ENCODE data around the gene FSIP2.
A peak's percentile ranks its signal among the peaks of the same experiment; 100 is the strongest.

The FSIP2 gene

DNA sequence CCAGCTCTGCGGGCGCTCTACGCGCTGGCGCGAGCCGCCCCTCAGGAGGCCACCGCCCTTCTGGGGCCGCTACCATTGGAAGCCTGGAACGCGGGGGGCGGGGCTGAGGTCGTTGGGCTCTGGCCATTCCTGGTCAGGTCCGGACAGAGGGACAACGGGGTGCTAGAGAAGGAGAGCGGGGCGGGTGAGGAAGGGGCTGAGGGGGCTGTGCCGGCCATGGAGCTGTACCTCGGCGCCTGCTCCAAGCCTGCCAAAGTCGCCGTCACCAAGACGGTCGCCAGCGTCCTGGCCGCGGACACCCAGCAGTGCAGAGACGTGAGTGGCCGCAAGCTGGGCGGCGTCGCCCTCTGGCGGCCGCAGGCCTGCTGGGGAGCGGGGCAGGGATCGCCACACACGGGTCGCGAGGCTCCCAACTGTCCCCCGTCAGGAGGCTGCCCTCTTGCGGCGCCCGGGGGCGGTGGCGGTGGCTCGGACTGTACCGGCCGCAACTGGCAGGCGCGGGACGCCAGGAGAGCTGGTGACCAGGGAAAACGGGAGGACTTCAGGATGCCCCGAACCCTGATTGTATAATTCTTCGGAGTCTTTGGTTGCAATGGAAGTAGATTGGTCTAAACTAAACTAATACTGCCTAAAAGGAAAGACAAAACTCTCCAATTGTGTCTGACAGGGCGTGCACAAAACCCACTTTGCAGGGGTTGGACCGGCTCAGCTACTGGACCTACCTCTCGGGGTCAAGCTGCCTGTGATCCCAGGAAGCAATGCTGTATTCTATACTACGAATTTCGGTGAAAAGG is at the start of gene FSIP2:
Gene FSIP2, plus strand, starts transcription at position 126 of the 794 bp plus-strand sequence. Its CDS starts 91 bp downstream, at position 217.
- peak; percentile 73 for DNase-seq (ENCODE audit: insufficient read length, low spot score)
- peak; percentile 88 for FAIRE-seq

GRCh38 chr2:185689906-185690539 is 48.6 kb upstream of the FSIP2 start:
- no peak for FAIRE-seq
- DNase-seq (ENCODE audit: insufficient read length, low spot score) = no peak

- no peak for FAIRE-seq
- no peak for DNase-seq (ENCODE audit: insufficient read length, low spot score)
Measured at GRCh38 chr2:185695711-185696235, 42.8 kb upstream of the FSIP2 start.

GRCh38 chr2:185700883-185701282 is 37.7 kb upstream of the FSIP2 start:
- no peak for FAIRE-seq
- DNase-seq (ENCODE audit: insufficient read length, low spot score) = no peak

DNA sequence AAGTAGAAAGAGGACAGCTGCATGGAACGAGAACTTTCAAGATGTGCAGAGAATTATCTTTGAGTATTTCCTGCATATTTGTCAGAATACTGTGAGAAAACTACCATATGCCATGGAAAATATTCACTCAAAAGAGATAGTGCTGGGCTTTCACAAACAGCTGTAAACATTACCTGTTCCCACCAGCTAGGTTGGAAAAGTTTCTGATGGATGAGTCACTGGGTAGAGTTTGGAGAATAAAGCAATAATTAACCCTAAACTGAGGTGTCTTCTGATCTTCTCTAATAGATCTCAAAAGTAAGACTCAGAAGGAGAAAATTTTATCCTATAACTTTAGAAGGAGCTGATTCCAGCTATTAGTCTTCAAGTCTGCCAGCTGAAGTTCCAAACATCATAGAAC is 3.9 kb upstream of the FSIP2 start:
- no peak for FAIRE-seq
- no peak for DNase-seq (ENCODE audit: insufficient read length, low spot score)

DNA sequence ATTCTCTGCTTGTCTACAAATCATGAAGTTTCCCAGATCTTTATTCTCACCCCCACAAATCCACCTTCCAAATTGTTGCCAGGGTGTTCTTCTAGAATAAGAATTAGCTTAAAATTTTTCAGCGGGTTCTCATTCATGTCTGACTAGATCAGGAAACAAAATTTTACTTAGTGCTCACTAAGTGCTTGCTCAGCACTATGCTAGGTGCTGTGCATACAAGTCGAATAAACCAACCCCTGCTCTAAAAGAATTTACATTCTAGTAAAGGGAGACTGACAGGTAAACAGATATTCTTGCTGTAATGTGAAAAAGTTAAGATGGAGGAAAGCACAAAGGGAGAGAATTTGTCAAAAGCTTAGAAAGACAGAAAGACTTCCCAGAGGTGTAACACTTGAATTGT is 2.4 kb upstream of the FSIP2 start:
- no peak for FAIRE-seq

GRCh38 chr2:185745864-185746859 is 7.6 kb downstream of the FSIP2 start:
- FAIRE-seq (no peak), DNase-seq (ENCODE audit: insufficient read length, low spot score) (no peak)

More for the DNA sequence above, 2.4 kb upstream of the FSIP2 start:
- DNase-seq (ENCODE audit: insufficient read length, low spot score) = no peak

DNA sequence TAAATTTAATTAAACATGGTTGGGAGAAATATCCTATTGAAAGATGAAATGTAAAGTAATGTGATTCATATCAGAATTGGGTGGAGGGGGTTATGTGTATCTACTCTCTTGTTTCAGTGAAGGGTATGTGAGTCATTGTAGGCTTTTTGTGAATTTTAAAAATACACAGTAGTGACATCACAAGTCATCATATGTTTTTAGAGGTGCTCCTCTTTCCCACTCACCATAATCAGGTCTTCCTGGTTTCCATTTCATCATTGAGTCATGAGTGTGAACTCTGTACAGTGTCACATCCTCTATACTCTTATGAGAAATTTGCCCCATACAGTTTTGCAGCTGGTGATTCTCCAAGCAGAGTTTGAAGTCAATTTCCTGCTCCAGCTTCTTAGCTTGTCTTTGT is 18.8 kb downstream of the FSIP2 start:
- DNase-seq (ENCODE audit: insufficient read length, low spot score) (no peak), FAIRE-seq (no peak)

DNA sequence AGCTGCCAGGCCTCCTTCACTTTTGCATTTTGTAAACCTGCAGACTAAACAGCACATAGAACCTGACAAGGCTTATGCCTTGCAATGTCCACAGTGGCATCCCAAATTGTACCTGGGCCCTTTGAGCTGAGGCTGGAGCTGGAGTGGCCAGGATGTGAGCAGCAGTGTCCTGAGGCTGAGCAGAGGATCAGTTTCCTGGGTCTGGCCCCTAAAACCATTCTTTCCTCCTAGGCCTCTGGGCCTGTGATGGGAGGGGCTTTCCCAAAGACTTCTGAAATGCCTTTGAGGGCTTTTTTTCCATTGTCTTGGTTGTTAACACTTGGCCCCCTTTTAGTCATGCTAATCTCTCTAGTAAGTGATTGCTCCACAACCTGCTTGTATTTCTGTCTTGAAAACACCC is 32.8 kb downstream of the FSIP2 start:
- FAIRE-seq (no peak), DNase-seq (ENCODE audit: insufficient read length, low spot score) (no peak)

DNA sequence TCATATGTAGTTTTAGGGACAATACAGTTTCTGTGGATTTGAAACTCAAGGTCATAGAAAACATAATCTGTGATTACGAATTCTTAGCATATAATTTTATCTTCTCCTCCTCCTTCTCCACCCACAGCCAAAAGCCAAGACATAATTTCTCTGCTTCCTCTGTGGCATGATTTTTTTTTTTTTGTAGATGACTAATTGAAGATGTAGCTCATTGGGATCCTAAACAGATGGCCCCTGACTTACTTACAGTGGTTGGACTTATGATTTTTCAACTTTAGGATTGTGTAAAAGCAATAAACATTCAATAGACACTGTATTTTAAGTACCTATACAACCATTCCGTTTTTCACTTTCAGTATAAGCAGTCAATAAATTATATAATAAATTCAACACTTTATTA is 42.3 kb downstream of the FSIP2 start:
- DNase-seq (ENCODE audit: insufficient read length, low spot score) = no peak
- FAIRE-seq = no peak

DNA sequence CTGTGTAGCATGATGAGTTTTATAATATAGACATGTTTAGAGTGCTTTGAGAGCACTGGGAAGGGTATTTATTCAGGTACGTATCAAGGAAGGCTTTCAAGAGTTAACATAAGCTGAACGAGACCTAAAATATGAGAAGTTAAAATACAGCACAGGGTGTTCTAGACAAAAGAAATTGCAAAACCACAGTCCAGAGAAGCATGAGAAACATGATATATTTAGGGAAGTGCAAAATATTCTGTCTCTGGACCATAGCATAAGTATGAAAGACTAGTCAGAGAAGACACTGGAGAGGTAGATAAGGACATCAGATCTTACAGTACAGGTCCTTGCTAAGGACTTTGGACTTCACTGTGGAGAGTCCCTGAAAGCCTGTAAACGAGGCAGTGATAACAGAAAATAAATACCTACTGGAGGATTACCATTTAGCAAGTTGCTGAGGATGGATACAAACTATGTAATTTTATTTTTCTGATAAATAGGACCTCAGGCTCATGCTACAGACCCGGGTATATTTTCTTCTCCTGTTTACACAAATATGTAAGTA is 43.7 kb downstream of the FSIP2 start:
- FAIRE-seq (no peak), DNase-seq (ENCODE audit: insufficient read length, low spot score) (no peak)

- FAIRE-seq (no peak), DNase-seq (ENCODE audit: insufficient read length, low spot score) (no peak)
Measured at GRCh38 chr2:185785156-185785555, 46.6 kb downstream of the FSIP2 start.

DNA sequence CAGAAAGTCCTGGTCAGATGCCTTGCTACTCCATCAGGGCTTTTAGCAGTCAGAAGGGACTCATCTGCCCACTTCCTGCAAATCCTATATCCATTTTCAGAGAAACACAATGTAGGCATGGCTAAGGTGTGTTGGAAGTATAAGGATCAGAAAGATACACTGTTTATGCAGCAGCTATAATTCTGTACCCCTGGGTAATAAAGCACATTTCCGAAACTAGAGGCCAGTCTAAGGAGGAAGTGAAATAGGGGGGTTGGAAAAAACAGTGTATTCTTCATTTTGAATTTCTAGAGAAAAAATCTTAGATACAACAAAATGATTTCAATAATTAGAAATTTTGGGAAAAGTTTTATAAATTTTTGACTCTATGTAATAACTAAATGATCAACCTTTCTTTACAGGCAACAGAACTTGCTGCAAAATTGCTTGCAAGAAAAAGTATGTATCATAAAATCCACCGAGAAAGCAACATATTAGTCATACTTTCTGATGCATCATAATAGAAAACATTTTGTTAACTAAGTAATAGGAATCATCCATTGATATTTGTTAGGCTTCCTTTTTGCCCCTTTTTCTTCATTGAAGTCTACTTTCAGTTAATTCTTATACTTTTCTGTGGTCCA is 47.4 kb downstream of the FSIP2 start:
- FAIRE-seq (no peak), DNase-seq (ENCODE audit: insufficient read length, low spot score) (no peak)

- DNase-seq (ENCODE audit: insufficient read length, low spot score) (no peak), FAIRE-seq (no peak)
Measured at GRCh38 chr2:185787227-185788145, 48.9 kb downstream of the FSIP2 start.

GRCh38 chr2:185790361-185790760 is 51.8 kb downstream of the FSIP2 start:
- no peak for FAIRE-seq

GRCh38 chr2:185793532-185794345 is 55.1 kb downstream of the FSIP2 start:
- DNase-seq (ENCODE audit: insufficient read length, low spot score) (no peak), FAIRE-seq (no peak)

More at GRCh38 chr2:185790361-185790760, 51.8 kb downstream of the FSIP2 start:
- DNase-seq (ENCODE audit: insufficient read length, low spot score) = no peak

DNA sequence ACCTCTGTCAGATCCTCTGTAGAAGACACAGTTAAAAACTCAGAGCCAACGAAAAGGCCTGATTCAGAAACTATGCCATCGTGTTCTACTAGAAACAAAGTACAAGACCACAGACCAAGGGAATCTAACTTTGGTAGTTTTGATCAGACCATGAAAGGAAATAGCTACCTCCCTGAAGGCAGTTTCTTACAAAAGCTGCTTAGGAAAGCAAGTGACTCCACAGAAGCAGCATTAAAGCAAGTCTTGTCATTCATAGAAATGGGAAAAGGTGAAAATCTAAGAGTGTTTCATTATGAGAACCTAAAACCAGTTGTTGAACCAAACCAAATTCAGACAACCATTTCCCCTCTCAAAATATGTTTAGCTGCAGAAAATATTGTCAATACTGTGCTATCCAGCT is 58.2 kb downstream of the FSIP2 start:
- FAIRE-seq (no peak), DNase-seq (ENCODE audit: insufficient read length, low spot score) (no peak)

GRCh38 chr2:185802926-185803325 is 64.3 kb downstream of the FSIP2 start:
- FAIRE-seq (no peak), DNase-seq (ENCODE audit: insufficient read length, low spot score) (no peak)
